ENCODE results near the gene FHIP1B.
A peak's percentile ranks its signal among the peaks of the same experiment; 100 is the strongest.

FHIP1B gene

DNA sequence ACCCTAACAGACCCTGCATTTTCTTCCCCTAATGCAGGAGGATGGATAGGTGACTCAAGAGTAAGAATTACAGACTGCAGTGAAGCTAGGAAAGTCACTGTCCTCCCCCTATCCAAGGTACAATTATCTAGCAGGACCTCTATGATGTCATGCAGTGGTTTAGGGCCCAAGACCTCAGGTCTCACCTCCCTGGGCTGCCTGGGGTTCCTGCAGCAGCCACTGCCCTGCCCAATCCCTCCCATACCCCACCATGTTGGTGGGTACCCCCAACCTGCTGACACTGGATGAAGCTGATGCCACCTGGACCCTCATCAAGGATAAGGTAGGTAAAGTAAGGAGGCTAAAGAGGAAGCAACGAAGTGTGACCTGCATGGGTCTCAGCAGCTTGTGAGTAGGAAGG, 29.1 kb downstream of the FHIP1B start, which contains the start of gene C11orf42:
Gene C11orf42 (plus strand): TSS at position 192 of the 400 bp plus-strand sequence. CDS start 59 bp downstream, at position 251.
- H3K4me3 ChIP-seq (ENCODE audit: control insufficient read depth, low read depth, low read length) = no peak within 1 kb of the TSS
- TF ChIP-seq, protein P1, sequence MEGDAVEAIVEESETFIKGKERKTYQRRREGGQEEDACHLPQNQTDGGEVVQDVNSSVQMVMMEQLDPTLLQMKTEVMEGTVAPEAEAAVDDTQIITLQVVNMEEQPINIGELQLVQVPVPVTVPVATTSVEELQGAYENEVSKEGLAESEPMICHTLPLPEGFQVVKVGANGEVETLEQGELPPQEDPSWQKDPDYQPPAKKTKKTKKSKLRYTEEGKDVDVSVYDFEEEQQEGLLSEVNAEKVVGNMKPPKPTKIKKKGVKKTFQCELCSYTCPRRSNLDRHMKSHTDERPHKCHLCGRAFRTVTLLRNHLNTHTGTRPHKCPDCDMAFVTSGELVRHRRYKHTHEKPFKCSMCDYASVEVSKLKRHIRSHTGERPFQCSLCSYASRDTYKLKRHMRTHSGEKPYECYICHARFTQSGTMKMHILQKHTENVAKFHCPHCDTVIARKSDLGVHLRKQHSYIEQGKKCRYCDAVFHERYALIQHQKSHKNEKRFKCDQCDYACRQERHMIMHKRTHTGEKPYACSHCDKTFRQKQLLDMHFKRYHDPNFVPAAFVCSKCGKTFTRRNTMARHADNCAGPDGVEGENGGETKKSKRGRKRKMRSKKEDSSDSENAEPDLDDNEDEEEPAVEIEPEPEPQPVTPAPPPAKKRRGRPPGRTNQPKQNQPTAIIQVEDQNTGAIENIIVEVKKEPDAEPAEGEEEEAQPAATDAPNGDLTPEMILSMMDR (IDR thresholded peaks at IDR 0.05; ENCODE audit: control insufficient read depth, insufficient read depth, low read depth, low read length, missing control alignments) = no peak
- no peak for DNase-seq (ENCODE audit: low read depth)

DNA sequence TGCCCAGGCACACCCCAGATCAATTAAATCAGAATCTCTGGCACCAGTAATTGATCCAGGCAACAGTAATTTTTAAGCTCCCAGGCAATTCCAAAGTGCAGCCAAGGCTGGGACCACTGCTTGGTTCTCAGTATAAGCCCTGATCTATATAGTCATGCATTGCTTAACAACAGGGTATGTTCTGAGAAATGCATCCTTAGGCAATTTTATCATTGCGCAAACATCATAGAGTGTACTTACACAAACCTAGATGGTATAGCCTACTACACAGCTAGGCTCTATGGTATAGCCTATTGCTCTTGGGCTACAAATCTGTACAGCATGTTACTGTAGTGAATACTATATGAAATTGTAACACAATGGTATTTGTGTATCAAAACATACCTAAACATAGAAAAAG, 29.7 kb downstream of the FHIP1B start:
- DNase-seq (ENCODE audit: low read depth) = no peak
- H3K4me3 ChIP-seq (ENCODE audit: control insufficient read depth, low read depth, low read length) = no peak overlapping the region
- TF ChIP-seq, protein P1 (IDR thresholded peaks at IDR 0.05; ENCODE audit: control insufficient read depth, insufficient read depth, low read depth, low read length, missing control alignments) = no peak

DNA sequence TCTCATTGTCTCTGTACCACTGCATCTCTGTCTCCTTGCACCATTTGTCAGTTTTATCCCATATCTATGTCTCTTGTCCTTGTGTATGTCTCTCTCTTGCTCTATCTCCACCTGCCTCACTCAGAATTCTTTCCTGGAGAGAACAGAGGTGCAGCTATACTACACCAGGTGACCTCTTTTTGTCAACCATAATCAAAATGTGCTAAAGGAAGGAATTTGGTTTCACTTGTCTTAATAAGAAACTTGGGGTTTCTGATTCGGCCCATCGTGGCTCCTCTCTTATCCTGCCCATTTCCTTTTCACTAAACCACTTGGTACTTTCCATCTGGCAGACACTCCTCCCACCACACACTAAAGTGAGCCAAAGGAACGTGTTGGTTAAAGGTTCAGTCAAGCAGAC, 31.1 kb downstream of the FHIP1B start:
- no peak overlapping the region for H3K4me3 ChIP-seq (ENCODE audit: control insufficient read depth, low read depth, low read length)
- TF ChIP-seq, protein P1 (IDR thresholded peaks at IDR 0.05; ENCODE audit: control insufficient read depth, insufficient read depth, low read depth, low read length, missing control alignments) = no peak
- no peak for DNase-seq (ENCODE audit: low read depth)

DNA sequence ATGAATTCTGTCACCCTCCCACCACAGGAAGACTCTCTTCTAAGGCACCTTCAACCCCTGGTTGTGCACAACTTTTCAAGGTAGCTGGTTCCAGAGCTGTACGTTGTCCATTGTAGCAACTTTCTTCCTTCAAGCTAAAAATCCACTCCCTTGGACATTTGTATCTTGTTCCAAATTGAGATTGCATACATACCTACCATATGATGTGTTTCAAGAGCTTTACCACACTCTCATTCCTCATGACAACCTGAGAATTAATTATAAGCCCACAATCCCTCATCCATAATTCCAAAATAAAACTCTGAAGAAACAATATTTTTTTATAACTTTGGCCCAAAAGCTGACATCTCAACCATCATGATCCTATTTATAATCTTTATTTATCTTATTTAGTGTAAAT, 32.4 kb downstream of the FHIP1B start:
- no peak for DNase-seq (ENCODE audit: low read depth)
- H3K4me3 ChIP-seq (ENCODE audit: control insufficient read depth, low read depth, low read length) = no peak overlapping the region
- TF ChIP-seq, protein P1 (IDR thresholded peaks at IDR 0.05; ENCODE audit: control insufficient read depth, insufficient read depth, low read depth, low read length, missing control alignments) = no peak

DNA sequence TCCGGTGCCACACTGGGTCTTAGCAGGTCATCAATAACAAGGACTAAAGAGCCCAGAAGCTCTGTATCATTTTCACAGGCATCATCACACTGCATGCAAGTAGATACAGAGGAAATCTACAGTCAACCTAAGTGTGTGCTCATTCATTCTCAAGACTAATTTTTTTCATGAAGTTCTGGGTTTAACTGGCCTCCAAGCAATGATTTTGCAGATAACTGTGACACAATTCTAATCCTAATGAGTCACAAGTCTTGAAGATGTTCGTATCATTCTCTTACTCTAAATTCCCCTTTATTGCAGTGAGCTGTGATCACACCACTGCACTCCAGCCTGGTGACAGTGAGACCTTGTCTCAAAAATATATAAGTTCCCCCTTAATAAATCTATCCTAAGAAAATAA, 33.0 kb downstream of the FHIP1B start:
- no peak overlapping the region for H3K4me3 ChIP-seq (ENCODE audit: control insufficient read depth, low read depth, low read length)
- TF ChIP-seq, protein P1 (IDR thresholded peaks at IDR 0.05; ENCODE audit: control insufficient read depth, insufficient read depth, low read depth, low read length, missing control alignments) = no peak
- peak; percentile 24 for DNase-seq (ENCODE audit: low read depth)

DNA sequence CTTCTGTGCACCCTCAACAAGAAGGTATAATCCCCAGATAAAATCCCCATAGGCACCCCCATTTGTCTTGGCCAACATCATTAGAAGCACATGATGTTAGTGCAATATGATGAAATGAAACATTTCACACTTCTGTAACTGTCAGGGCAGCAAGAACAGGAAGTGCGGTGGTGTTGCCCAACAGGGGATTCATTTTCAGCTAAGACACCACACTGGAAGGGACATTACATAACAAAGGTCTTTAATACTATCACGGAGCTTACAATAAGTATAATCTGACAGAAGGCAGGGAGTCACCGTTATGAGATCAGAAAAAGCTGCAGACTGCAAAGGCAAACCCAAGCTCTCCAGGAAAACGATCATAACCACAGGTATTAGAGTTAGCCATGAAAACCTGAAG, 33.5 kb downstream of the FHIP1B start:
- no peak for DNase-seq (ENCODE audit: low read depth)
- TF ChIP-seq, protein P1 (IDR thresholded peaks at IDR 0.05; ENCODE audit: control insufficient read depth, insufficient read depth, low read depth, low read length, missing control alignments) = no peak
- no peak overlapping the region for H3K4me3 ChIP-seq (ENCODE audit: control insufficient read depth, low read depth, low read length)
